HUES6 (cell line): Measurements from ENCODE around the gene ZFYVE28.

Source experiments
- H3K27ac ChIP-seq: 2 replicates; pipeline ENCODE4 v1.7.0; 2013; ENCODE audit warnings: low read depth, mild to moderate bottlenecking, low read length, inconsistent platforms
- H3K27me3 ChIP-seq: 2 replicates; pipeline ENCODE4 v1.6.1; 2013; ENCODE audit warnings: low read length; ENCODE audit not compliant: control insufficient read depth, insufficient read depth
- H3K36me3 ChIP-seq: 2 replicates; pipeline ENCODE4 v1.6.1; 2013; ENCODE audit warnings: low read length; ENCODE audit not compliant: control insufficient read depth, insufficient read depth
- H3K4me1 ChIP-seq: 2 replicates; pipeline ENCODE4 v1.6.1; 2013; ENCODE audit warnings: low read length; ENCODE audit not compliant: control insufficient read depth, insufficient read depth
- H3K4me3 ChIP-seq: 2 replicates; pipeline ENCODE4 v1.5.1; 2013; ENCODE audit warnings: low read depth, low read length
- H3K9ac ChIP-seq: one replicate; pipeline ENCODE4 v1.6.1; 2013; ENCODE audit warnings: mild to moderate bottlenecking, low read length
- H3K9me3 ChIP-seq: 2 replicates; pipeline ENCODE4 v1.6.1; 2013; ENCODE audit warnings: low read depth, low read length; ENCODE audit not compliant: control insufficient read depth, insufficient read depth

The ZFYVE28 gene

GRCh38 chr4:2371765-2372487 is 46.5 kb downstream of the ZFYVE28 start:
- Histone ChIP-seq H3K9me3 (peaks cover 21% of the 10 kb centered on the region), H3K4me1 (no peaks in the 10 kb centered on the region), H3K36me3 (no peaks in the 10 kb centered on the region), H3K4me3 (no peak overlapping the region), H3K27me3 (no peaks in the 10 kb centered on the region), H3K27ac (no peak overlapping the region), H3K9ac (no peak overlapping the region)

GRCh38 chr4:2370597-2371320 is 47.7 kb downstream of the ZFYVE28 start:
- Histone ChIP-seq H3K27me3 (no peaks in the 10 kb centered on the region), H3K36me3 (no peaks in the 10 kb centered on the region), H3K4me1 (no peaks in the 10 kb centered on the region), H3K9me3 (peaks cover 21% of the 10 kb centered on the region), H3K9ac (no peak overlapping the region), H3K27ac (no peak overlapping the region), H3K4me3 (no peak overlapping the region)

GRCh38 chr4:2368746-2369437 is 49.6 kb downstream of the ZFYVE28 start:
- Histone ChIP-seq H3K27ac (no peak overlapping the region), H3K4me3 (no peak overlapping the region), H3K9me3 (peaks cover 14% of the 10 kb centered on the region), H3K36me3 (no peaks in the 10 kb centered on the region), H3K4me1 (no peaks in the 10 kb centered on the region), H3K27me3 (no peaks in the 10 kb centered on the region), H3K9ac (no peak overlapping the region)

GRCh38 chr4:2367626-2368025 is 50.8 kb downstream of the ZFYVE28 start:
- Histone ChIP-seq H3K27me3 (no peaks in the 10 kb centered on the region), H3K36me3 (no peaks in the 10 kb centered on the region), H3K4me1 (no peaks in the 10 kb centered on the region), H3K27ac (no peak overlapping the region), H3K4me3 (no peak overlapping the region), H3K9ac (no peak overlapping the region), H3K9me3 (peaks cover 7% of the 10 kb centered on the region)

- no peak overlapping the region for H3K27ac ChIP-seq
- no peaks in the 10 kb centered on the region for H3K4me1 ChIP-seq
- no peak overlapping the region for H3K9ac ChIP-seq
- H3K9me3 ChIP-seq, result peaks cover 7% of the 10 kb centered on the region
- no peaks in the 10 kb centered on the region for H3K36me3 ChIP-seq
- H3K27me3 ChIP-seq, result no peaks in the 10 kb centered on the region
- no peak overlapping the region for H3K4me3 ChIP-seq
Observed at GRCh38 chr4:2366252-2367192, 51.9 kb downstream of the ZFYVE28 start.

- no peak overlapping the region for H3K4me3 ChIP-seq
- no peaks in the 10 kb centered on the region for H3K27me3 ChIP-seq
- H3K27ac ChIP-seq, result no peak overlapping the region
- no peak overlapping the region for H3K9ac ChIP-seq
- H3K4me1 ChIP-seq, result no peaks in the 10 kb centered on the region
- H3K36me3 ChIP-seq, result no peaks in the 10 kb centered on the region
- H3K9me3 ChIP-seq, result peaks cover 7% of the 10 kb centered on the region
Observed at GRCh38 chr4:2365913-2366210, 52.6 kb downstream of the ZFYVE28 start.

- H3K4me3 ChIP-seq, result no peak overlapping the region
- no peaks in the 10 kb centered on the region for H3K27me3 ChIP-seq
- no peak overlapping the region for H3K27ac ChIP-seq
Observed at GRCh38 chr4:2365054-2365912, 53.2 kb downstream of the ZFYVE28 start.

GRCh38 chr4:2364654-2365053 is 53.8 kb downstream of the ZFYVE28 start:
- no peaks in the 10 kb centered on the region for H3K4me1 ChIP-seq
- no peaks in the 10 kb centered on the region for H3K27me3 ChIP-seq
- no peaks in the 10 kb centered on the region for H3K36me3 ChIP-seq
- H3K27ac ChIP-seq, result no peak overlapping the region
- no peak overlapping the region for H3K9ac ChIP-seq
- no peak overlapping the region for H3K4me3 ChIP-seq
- peaks cover 7% of the 10 kb centered on the region for H3K9me3 ChIP-seq

More at GRCh38 chr4:2365054-2365912, 53.2 kb downstream of the ZFYVE28 start:
- no peaks in the 10 kb centered on the region for H3K36me3 ChIP-seq
- H3K9ac ChIP-seq, result no peak overlapping the region
- peaks cover 7% of the 10 kb centered on the region for H3K9me3 ChIP-seq
- no peaks in the 10 kb centered on the region for H3K4me1 ChIP-seq

GRCh38 chr4:2363951-2364653 is 54.3 kb downstream of the ZFYVE28 start:
- Histone ChIP-seq H3K27me3 (no peaks in the 10 kb centered on the region), H3K9ac (no peak overlapping the region), H3K9me3 (peaks cover 7% of the 10 kb centered on the region), H3K36me3 (no peaks in the 10 kb centered on the region), H3K4me1 (no peaks in the 10 kb centered on the region), H3K4me3 (no peak overlapping the region), H3K27ac (no peak overlapping the region)
